ENCODE results near the gene SFN.

The SFN gene

DNA sequence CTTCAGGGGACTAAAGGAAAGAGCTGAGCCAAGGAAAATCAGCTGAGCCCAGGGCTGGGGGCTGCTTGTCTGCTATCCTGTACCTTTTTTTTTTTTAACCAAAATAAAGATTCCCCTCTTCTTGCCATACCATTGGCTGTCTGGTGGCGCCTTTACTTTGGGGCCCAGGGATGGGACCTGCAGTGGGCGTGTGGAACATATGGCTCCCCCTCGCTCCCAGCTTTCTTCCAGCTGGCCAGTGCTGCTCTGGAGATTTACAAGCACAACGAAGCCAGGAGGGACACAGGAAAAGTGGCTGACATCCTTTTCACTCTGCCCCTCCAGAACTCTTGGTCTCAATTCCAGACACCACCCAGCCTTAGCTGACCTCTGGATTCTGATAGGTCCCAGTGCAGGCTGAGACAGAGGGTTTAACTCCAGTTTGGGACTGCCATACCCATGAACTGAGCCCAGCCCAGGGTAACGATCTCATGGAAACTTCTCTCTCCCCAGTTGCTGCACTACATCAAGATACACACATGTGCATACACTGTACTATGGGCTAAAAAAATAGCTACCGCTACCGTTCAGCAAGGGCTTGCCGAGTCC, 5.4 kb upstream of the SFN start:
- no peak overlapping the region for H2AFZ ChIP-seq (ENCODE audit: low read length)
- no peaks in the 10 kb centered on the region for H3K4me1 ChIP-seq (ENCODE audit: insufficient read depth, low read length, poor library complexity, severe bottlenecking)
- no peaks in the 10 kb centered on the region for H3K9me2 ChIP-seq (replicated peaks; ENCODE audit: low read depth, low read length)
- H3K4me3 ChIP-seq (ENCODE audit: low read length, poor library complexity, severe bottlenecking) = no peak overlapping the region
- H3K9ac ChIP-seq (ENCODE audit: low read depth, low read length, poor library complexity, severe bottlenecking) = no peak overlapping the region
- no peaks in the 10 kb centered on the region for H3K9me3 ChIP-seq (ENCODE audit: insufficient read depth, low read depth, low read length)
- no peaks in the 10 kb centered on the region for H3K79me2 ChIP-seq (ENCODE audit: insufficient read depth, low read length)
- H3K4me2 ChIP-seq (ENCODE audit: low read depth, low read length, poor library complexity, severe bottlenecking) = no peak overlapping the region
- H3F3A ChIP-seq (ENCODE audit: low read depth) = no peaks in the 10 kb centered on the region
- peaks cover 26% of the 10 kb centered on the region; the same call in 1 of the 2 replicates for H3K36me3 ChIP-seq (ENCODE audit: insufficient read depth, low read length)
- no peaks in the 10 kb centered on the region for H4K20me1 ChIP-seq (ENCODE audit: insufficient read depth, low read length, poor library complexity, severe bottlenecking)
- H3K27me3 ChIP-seq (ENCODE audit: insufficient read depth, low read length, poor library complexity, severe bottlenecking) = no peaks in the 10 kb centered on the region
- TF ChIP-seq EZH2phosphoT487 (IDR thresholded peaks at IDR 0.05; ENCODE audit: borderline replicate concordance) = no peak
- TF ChIP-seq, protein P1, sequence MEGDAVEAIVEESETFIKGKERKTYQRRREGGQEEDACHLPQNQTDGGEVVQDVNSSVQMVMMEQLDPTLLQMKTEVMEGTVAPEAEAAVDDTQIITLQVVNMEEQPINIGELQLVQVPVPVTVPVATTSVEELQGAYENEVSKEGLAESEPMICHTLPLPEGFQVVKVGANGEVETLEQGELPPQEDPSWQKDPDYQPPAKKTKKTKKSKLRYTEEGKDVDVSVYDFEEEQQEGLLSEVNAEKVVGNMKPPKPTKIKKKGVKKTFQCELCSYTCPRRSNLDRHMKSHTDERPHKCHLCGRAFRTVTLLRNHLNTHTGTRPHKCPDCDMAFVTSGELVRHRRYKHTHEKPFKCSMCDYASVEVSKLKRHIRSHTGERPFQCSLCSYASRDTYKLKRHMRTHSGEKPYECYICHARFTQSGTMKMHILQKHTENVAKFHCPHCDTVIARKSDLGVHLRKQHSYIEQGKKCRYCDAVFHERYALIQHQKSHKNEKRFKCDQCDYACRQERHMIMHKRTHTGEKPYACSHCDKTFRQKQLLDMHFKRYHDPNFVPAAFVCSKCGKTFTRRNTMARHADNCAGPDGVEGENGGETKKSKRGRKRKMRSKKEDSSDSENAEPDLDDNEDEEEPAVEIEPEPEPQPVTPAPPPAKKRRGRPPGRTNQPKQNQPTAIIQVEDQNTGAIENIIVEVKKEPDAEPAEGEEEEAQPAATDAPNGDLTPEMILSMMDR (conservative IDR thresholded peaks at IDR 0.05; ENCODE audit: low read length) = no peak

GRCh38 chr1:26858160-26858559, 4.8 kb upstream of the SFN start:
- TF ChIP-seq, protein P1 (conservative IDR thresholded peaks at IDR 0.05; ENCODE audit: low read length) = no peak
- no peak for TF ChIP-seq EZH2phosphoT487 (IDR thresholded peaks at IDR 0.05; ENCODE audit: borderline replicate concordance)
- H3K9ac ChIP-seq (ENCODE audit: low read depth, low read length, poor library complexity, severe bottlenecking) = no peak overlapping the region

GRCh38 chr1:26858891-26859640, 3.9 kb upstream of the SFN start:
- H2AFZ ChIP-seq (ENCODE audit: low read length) = no peak overlapping the region
- peaks cover 2% of the 10 kb centered on the region; the same call in 1 of the 2 replicates for H3K79me2 ChIP-seq (ENCODE audit: insufficient read depth, low read length)
- no peaks in the 10 kb centered on the region for H3F3A ChIP-seq (ENCODE audit: low read depth)
- H3K9me3 ChIP-seq (ENCODE audit: insufficient read depth, low read depth, low read length) = no peaks in the 10 kb centered on the region
- H3K4me2 ChIP-seq (ENCODE audit: low read depth, low read length, poor library complexity, severe bottlenecking) = no peak overlapping the region
- no peak overlapping the region for H3K4me3 ChIP-seq (ENCODE audit: low read length, poor library complexity, severe bottlenecking)
- H3K9ac ChIP-seq (ENCODE audit: low read depth, low read length, poor library complexity, severe bottlenecking) = no peak overlapping the region
- H3K4me1 ChIP-seq (ENCODE audit: insufficient read depth, low read length, poor library complexity, severe bottlenecking) = peaks cover 2% of the 10 kb centered on the region
- H3K27me3 ChIP-seq (ENCODE audit: insufficient read depth, low read length, poor library complexity, severe bottlenecking) = no peaks in the 10 kb centered on the region
- H3K9me2 ChIP-seq (replicated peaks; ENCODE audit: low read depth, low read length) = no peaks in the 10 kb centered on the region
- no peaks in the 10 kb centered on the region for H4K20me1 ChIP-seq (ENCODE audit: insufficient read depth, low read length, poor library complexity, severe bottlenecking)
- TF ChIP-seq EZH2phosphoT487 (IDR thresholded peaks at IDR 0.05; ENCODE audit: borderline replicate concordance) = no peak
- TF ChIP-seq, protein P1 (conservative IDR thresholded peaks at IDR 0.05; ENCODE audit: low read length) = no peak
- H3K36me3 ChIP-seq (ENCODE audit: insufficient read depth, low read length) = peaks cover 17% of the 10 kb centered on the region; the same call in 1 of the 2 replicates

More at GRCh38 chr1:26858160-26858559, 4.8 kb upstream of the SFN start:
- Histone ChIP-seq H4K20me1 (ENCODE audit: insufficient read depth, low read length, poor library complexity, severe bottlenecking) (no peaks in the 10 kb centered on the region), H3K36me3 (ENCODE audit: insufficient read depth, low read length) (peaks cover 26% of the 10 kb centered on the region; the same call in 1 of the 2 replicates), H3K9me3 (ENCODE audit: insufficient read depth, low read depth, low read length) (no peaks in the 10 kb centered on the region), H3K9me2 (replicated peaks; ENCODE audit: low read depth, low read length) (no peaks in the 10 kb centered on the region), H3K4me2 (ENCODE audit: low read depth, low read length, poor library complexity, severe bottlenecking) (no peak overlapping the region), H3K4me1 (ENCODE audit: insufficient read depth, low read length, poor library complexity, severe bottlenecking) (no peaks in the 10 kb centered on the region), H3K4me3 (ENCODE audit: low read length, poor library complexity, severe bottlenecking) (no peak overlapping the region), H3F3A (ENCODE audit: low read depth) (no peaks in the 10 kb centered on the region), H2AFZ (ENCODE audit: low read length) (no peak overlapping the region), H3K79me2 (ENCODE audit: insufficient read depth, low read length) (no peaks in the 10 kb centered on the region), H3K27me3 (ENCODE audit: insufficient read depth, low read length, poor library complexity, severe bottlenecking) (no peaks in the 10 kb centered on the region)

Data from Loucy (cell line).